Keratinocyte (primary cell): ENCODE results near the gene TRIM49D2.
"Not testable (repeated sequence)": the region's sequence is repeated elsewhere in the genome, so short reads cannot be mapped to it uniquely, and the experiment has no call there.

Experiments
- CTCF ChIP-seq, 3 experiments: IDR thresholded peaks in 1 of 3; conservative IDR thresholded peaks in 1 of 3; optimal IDR thresholded peaks in 1 of 3; 2 replicates in 2 of 3; 3 replicates in 1 of 3; pipeline versions ENCODE3 to v1.5.1; 2011; ENCODE audit warnings: low read length in 3 of 3, mild to moderate bottlenecking in 3 of 3, moderate library complexity in 2 of 3, control low read depth in 1 of 3, inconsistent platforms in 1 of 3; ENCODE audit not compliant: insufficient read depth in 2 of 3; ENCODE audit errors: extremely low read depth in 1 of 3
- EZH2 ChIP-seq: IDR thresholded peaks from one replicate; pipeline ENCODE4 v1.6.1; 2012; ENCODE audit warnings: inconsistent platforms, mild to moderate bottlenecking, low read length, moderate library complexity

GRCh38 chr11:89877511-89877910 lies 46.4 kb upstream of the TRIM49D2 start:
- not testable (repeated sequence) for TF ChIP-seq CTCF (optimal IDR thresholded peaks at IDR 0.05 in 1 of 3, IDR thresholded peaks at IDR 0.05 in 1 of 3, conservative IDR thresholded peaks at IDR 0.05 in 1 of 3; ENCODE audit: extremely low read depth in 1 of 3, insufficient read depth in 2 of 3, low read length in 3 of 3); EZH2
